Stimulated activated CD4-positive, alpha-beta T cell treated with anti-CD3 and anti-CD28 coated beads, Interleukin-1b, Interleukin-23, amount 100 ng/mL, for 4 hours (primary cell): Measurements from ENCODE around the gene ARHGAP21.

Source experiments
- DNase-seq, 2 donors: peaks; one replicate each; pipeline ENCODE4 v3.0.0-alpha.2; 2020; ENCODE audit warnings: low read depth in 2 of 2

ARHGAP21 gene

DNA sequence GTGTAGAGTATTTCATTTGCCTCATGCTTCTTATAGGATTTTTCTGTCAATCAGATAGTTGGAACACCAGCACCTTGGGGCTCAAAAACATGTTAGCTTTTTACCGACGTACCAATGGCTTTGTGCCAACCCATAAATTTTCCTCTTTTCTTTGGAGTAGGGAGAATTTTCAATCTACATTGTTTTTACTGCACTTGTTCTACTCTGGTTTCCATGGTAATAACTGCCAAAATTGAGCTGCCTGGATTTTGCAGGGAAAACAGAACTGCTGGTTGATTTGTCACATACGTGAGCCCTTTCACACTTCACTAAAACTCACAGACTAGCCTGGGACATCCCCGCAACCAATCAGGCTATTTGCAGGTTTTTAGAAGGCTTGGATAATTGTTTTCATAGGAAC, 189.7 kb downstream of the ARHGAP21 start:
- no peak for DNase-seq
